HepG2 (cell line): ENCODE measurements around the gene TSTD1. TPM values are rescaled to one million over a fixed set of nuclear protein-coding genes. Genes with fewer than 3 reads are reported as not detected.

Source experiments
- ATF1 ChIP-seq: IDR thresholded peaks from 2 replicates; pipeline ENCODE4 v1.6.1; 2016; ENCODE audit warnings: mild to moderate bottlenecking, control low read depth
- ATF2 ChIP-seq: sonication (generic); formaldehyde crosslinking; IDR thresholded peaks from 2 replicates; pipeline ENCODE4 v1.4.0; 2020; ENCODE audit warnings: missing genetic modification reagents
- BRD4 ChIP-seq: sonication (generic); formaldehyde crosslinking; IDR thresholded peaks from 2 replicates; pipeline ENCODE4 v1.4.0; 2020; ENCODE audit warnings: missing genetic modification reagents
- CCDC6 ChIP-seq: sonication (generic); formaldehyde crosslinking; IDR thresholded peaks from 2 replicates; pipeline ENCODE4 v1.8.1; 2022; ENCODE audit warnings: mild to moderate bottlenecking, missing genetic modification reagents, moderate library complexity
- CHD4 ChIP-seq: fragments of 200-600 bp; sonication (generic); IDR thresholded peaks from 2 replicates; pipeline ENCODE4 v1.7.0; 2017; ENCODE audit warnings: mild to moderate bottlenecking, low read length, borderline replicate concordance
- HDAC1 ChIP-seq: sonication (generic); formaldehyde crosslinking; IDR thresholded peaks from 2 replicates; pipeline ENCODE4 v1.5.1; 2020; ENCODE audit warnings: mild to moderate bottlenecking, missing genetic modification reagents
- MXD4 ChIP-seq: IDR thresholded peaks from 2 replicates; pipeline ENCODE4 v1.6.1; 2016; ENCODE audit warnings: mild to moderate bottlenecking, missing biosample characterization, missing genetic modification reagents
- POLR2AphosphoS5 ChIP-seq: IDR thresholded peaks from 2 replicates; pipeline ENCODE4 v1.6.1; 2012; ENCODE audit warnings: low read depth, low read length
- RBM39 ChIP-seq: fragments of 200-400 bp; formaldehyde crosslinking; IDR thresholded peaks from one replicate; pipeline ENCODE4 v1.6.1; 2018; ENCODE audit warnings: antibody characterized with exemption, mild to moderate bottlenecking, low read depth, low read length; ENCODE audit not compliant: poor library complexity, severe bottlenecking
- SNAI1 ChIP-seq: sonication (generic); formaldehyde crosslinking; IDR thresholded peaks from 2 replicates; pipeline ENCODE4 v1.5.0; 2020; ENCODE audit warnings: mild to moderate bottlenecking, missing genetic modification reagents, borderline replicate concordance
- TAF1 ChIP-seq: sonication (generic); formaldehyde crosslinking; IDR thresholded peaks from 2 replicates; pipeline ENCODE4 v1.4.0; 2020; ENCODE audit warnings: missing genetic modification reagents
- TEF ChIP-seq: sonication (generic); formaldehyde crosslinking; IDR thresholded peaks from 2 replicates; pipeline ENCODE4 v1.5.0; 2020; ENCODE audit warnings: missing genetic modification reagents
- TGIF2 ChIP-seq: IDR thresholded peaks from 2 replicates; pipeline ENCODE4 v1.6.1; 2016; ENCODE audit warnings: control low read depth, missing compliant biosample characterization
- ZBTB34 ChIP-seq: sonication (generic); formaldehyde crosslinking; IDR thresholded peaks from 2 replicates; pipeline ENCODE4 v1.8.0; 2022; ENCODE audit warnings: mild to moderate bottlenecking, missing genetic modification reagents
- ZFP82 ChIP-seq: sonication (generic); formaldehyde crosslinking; IDR thresholded peaks from 2 replicates; pipeline ENCODE4 v1.5.1; 2020; ENCODE audit warnings: mild to moderate bottlenecking, missing genetic modification reagents, borderline replicate concordance
- ZNF12 ChIP-seq: sonication (generic); formaldehyde crosslinking; IDR thresholded peaks from 2 replicates; pipeline ENCODE4 v1.5.0; 2020; ENCODE audit warnings: missing genetic modification reagents
- ZNF143 ChIP-seq: sonication (generic); formaldehyde crosslinking; IDR thresholded peaks from 2 replicates; pipeline ENCODE4 v1.4.0; 2020; ENCODE audit warnings: missing genetic modification reagents
- ZNF256 ChIP-seq: sonication (generic); formaldehyde crosslinking; conservative IDR thresholded peaks from 2 replicates; pipeline ENCODE4 v1.4.0; 2020; ENCODE audit warnings: missing genetic modification reagents
- ZNF281 ChIP-seq: sonication (generic); formaldehyde crosslinking; IDR thresholded peaks from 2 replicates; pipeline ENCODE4 v1.4.0; 2020; ENCODE audit warnings: missing genetic modification reagents, borderline replicate concordance
- ZNF343 ChIP-seq: sonication (generic); formaldehyde crosslinking; IDR thresholded peaks from 2 replicates; pipeline ENCODE4 v1.4.0; 2020; ENCODE audit warnings: mild to moderate bottlenecking, missing genetic modification reagents
- ZNF644 ChIP-seq: IDR thresholded peaks from 2 replicates; pipeline ENCODE4 v1.6.1; 2016; ENCODE audit warnings: low read depth
- polyA plus RNA-seq, 8 experiments: library from polyadenylated mRNA; depleted of rRNA in 3 of 8; stranded (reverse) in 7 of 8; unstranded in 1 of 8; fragments of >200 nt; fragmentation: Illumina TruSeq in 4 of 8; extraction: Trizol in 4 of 8; gene quantifications; 2 replicates each; pipeline versions ENCODE4 v1.2.1 to v1.2.3, GENCODE V29; 2011 to 2016; ENCODE audit warnings: low read depth in 4 of 8, missing spikeins in 1 of 8, mixed read lengths in 1 of 8; ENCODE audit not compliant: insufficient read depth in 1 of 8
- total RNA-seq, 5 experiments: library from RNA; depleted of rRNA; stranded (reverse); fragments of >200 nt; fragmentation: Illumina TruSeq; extraction: Trizol; gene quantifications; 2 replicates each; pipeline ENCODE4 v1.2.3, GENCODE V29; 2016; ENCODE audit warnings: low read depth in 1 of 5

Gene TSTD1
- total and polyA plus RNA-seq, 2 of the 13 experiments (the other 11 are each of a cell fraction or from before 2014, with no cell fraction given), result 0.15 to 0.31 TPM

GRCh38 chr1:161045736-161046604, 7.2 kb upstream of the TSTD1 start, which contains the start of gene USF1 (continued):
- TF ChIP-seq BRD4 (CRISPR knock-in tag) (peak; percentile 67; the same call in 1 of the 2 replicates), ZNF644 (CRISPR knock-in tag) (peak; percentile 95), TAF1 (CRISPR knock-in tag) (peak; percentile 76), TEF (no peak), ZNF281 (CRISPR knock-in tag) (0 out of 2 replicates have a peak, but pooled peaks have one; percentile 9), POLR2AphosphoS5 (peak; percentile 91), CCDC6 (0 out of 2 replicates have a peak, but pooled peaks have one; percentile 63), TGIF2 (CRISPR knock-in tag) (no peak), CHD4 (no peak), ZNF12 (CRISPR knock-in tag) (peak; percentile 44; the same call in 1 of the 2 replicates), ZBTB34 (CRISPR knock-in tag) (0 out of 2 replicates have a peak, but pooled peaks have one; percentile 9), ZNF143 (CRISPR knock-in tag) (peak; percentile 71), MXD4 (CRISPR knock-in tag) (no peak), SNAI1 (CRISPR knock-in tag) (peak; percentile 74; the same call in 1 of the 2 replicates), ZNF343 (0 out of 2 replicates have a peak, but pooled peaks have one; percentile 49), ZFP82 (peak; percentile 50; the same call in 1 of the 2 replicates), ATF2 (peak; percentile 56; the same call in 1 of the 2 replicates), HDAC1 (CRISPR knock-in tag) (no peak; the same call in 1 of the 2 replicates), ZNF256 (0 out of 2 replicates have a peak, but pooled peaks have one; percentile 19), ATF1 (CRISPR knock-in tag) (peak; percentile 76), RBM39 (peak; percentile 19)
